Left lung (tissue), 10 donors: ENCODE results near the gene HAGHL. TPM values are rescaled to one million over a fixed set of nuclear protein-coding genes. Genes with fewer than 3 reads are reported as not detected.
"Not testable (repeated sequence)": the region's sequence is repeated elsewhere in the genome, so short reads cannot be mapped to it uniquely, and the experiment has no call there.

Source experiments
- ATAC-seq: fragments of 200-7000 bp; cut with Tn5 transposase; one replicate; pipeline ENCODE4 v1.9.1; 2020; ENCODE audit warnings: moderate library complexity
- DNase-seq, 4 donors: peaks; one replicate each; pipeline ENCODE4 v3.0.0-alpha.2; 2013 to 2020
- H3K27ac ChIP-seq, 2 donors: fragments of 200-600 bp; sonication (generic) in 1 of 2; one replicate each; pipeline versions ENCODE4 v1.5.0 to v1.8.0; 2020 to 2021
- H3K27me3 ChIP-seq, 2 donors: fragments of 200-600 bp; sonication (generic) in 1 of 2; one replicate each; pipeline versions ENCODE4 v1.5.0 to v1.8.0; 2020 to 2021
- H3K36me3 ChIP-seq, 2 donors: fragments of 200-600 bp; sonication (generic) in 1 of 2; one replicate each; pipeline versions ENCODE4 v1.5.0 to v1.8.0; 2020 to 2021
- H3K4me1 ChIP-seq, 2 donors: fragments of 200-600 bp; one replicate each; pipeline ENCODE4 v1.8.0; 2021
- H3K4me3 ChIP-seq, 2 donors: fragments of 200-600 bp; sonication (generic) in 1 of 2; one replicate each; pipeline versions ENCODE4 v1.5.0 to v1.8.0; 2020 to 2021; ENCODE audit warnings: mild to moderate bottlenecking in 1 of 2
- H3K9me3 ChIP-seq, 2 donors: fragments of 200-600 bp; sonication (generic) in 1 of 2; one replicate each; pipeline versions ENCODE4 v1.5.0 to v1.8.0; 2020 to 2021
- intact Hi-C, 2 donors: fragments of 100-400 bp; cut with DNase I; formaldehyde crosslinking; loops; one replicate each; pipeline versions ENCODE4 v1.11.2 to v1.14.2; 2022
- polyA plus RNA-seq, 6 donors: library from polyadenylated mRNA; unstranded; fragments of 120-200 nt; gene quantifications; one replicate each; pipeline ENCODE4 v1.2.1, GENCODE V29; 2013; ENCODE audit not compliant: insufficient read length in 6 of 6
- total RNA-seq, 2 donors: library from RNA; stranded (reverse); fragmentation: NEBNext Ultra II Directional; extraction: Animal tissue kit (Norgen Biotek cat#: 25700); gene quantifications; one replicate each; pipeline ENCODE4 v1.2.1, GENCODE V29; 2021
- TF ChIP-seq, protein P1 (sequence below), 2 donors: fragments of 200-600 bp; sonication (generic) in 1 of 2; IDR thresholded peaks; one replicate each; pipeline versions ENCODE4 v1.5.0 to v1.8.0; 2021; ENCODE audit warnings: antibody characterized with exemption in 2 of 2
- donor health status: DM: no; HTN: yes; CAD: no.
- donor health status: DM: no; HTN: no; CAD: no.

Gene HAGHL
- total and polyA plus RNA-seq, 8 donors, result 2.4 to 9.9 (median 4.4) TPM

DNA sequence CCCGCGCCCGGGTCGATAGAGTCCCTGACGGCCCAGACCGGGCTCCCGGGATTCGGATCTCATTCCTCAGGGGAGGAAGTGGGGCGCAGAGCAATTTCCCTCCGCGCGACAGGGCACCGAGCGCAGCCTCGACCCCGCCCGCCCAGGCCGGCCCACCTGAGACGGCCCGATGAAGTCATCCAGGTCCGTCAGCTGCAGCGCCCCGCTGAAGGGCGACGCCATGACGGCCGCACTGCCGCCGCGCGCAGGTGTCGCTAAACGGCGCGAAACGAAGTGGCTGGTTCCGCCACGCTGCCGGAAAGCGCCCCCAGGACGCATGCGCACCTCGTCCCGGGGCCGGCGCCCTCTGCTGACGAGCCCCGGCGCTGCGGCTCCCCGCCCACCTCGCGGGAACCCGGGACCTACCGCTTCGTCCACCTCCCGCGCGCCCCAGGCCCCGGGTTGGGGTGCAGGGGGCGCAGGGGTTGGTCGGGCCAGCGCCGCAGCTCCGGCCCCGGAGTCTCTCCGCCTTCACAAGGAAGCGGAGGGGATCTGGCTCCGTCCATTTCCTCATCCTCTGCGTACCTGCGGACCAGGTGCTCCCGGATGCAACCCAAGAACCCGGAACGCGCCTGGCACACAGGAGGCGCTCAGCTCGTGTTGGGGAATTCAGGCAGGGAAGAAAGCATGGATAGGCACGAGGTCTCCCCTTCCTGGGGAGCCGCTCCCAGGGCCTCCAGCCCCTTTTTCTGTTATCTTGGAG lies 14.0 kb downstream of the HAGHL start, which contains the start of gene CIAO3:
Gene CIAO3 (minus strand): TSS at position 234 of the 742 bp plus-strand sequence. CDS start 12 bp downstream, at position 222.
- TF ChIP-seq, protein P1, sequence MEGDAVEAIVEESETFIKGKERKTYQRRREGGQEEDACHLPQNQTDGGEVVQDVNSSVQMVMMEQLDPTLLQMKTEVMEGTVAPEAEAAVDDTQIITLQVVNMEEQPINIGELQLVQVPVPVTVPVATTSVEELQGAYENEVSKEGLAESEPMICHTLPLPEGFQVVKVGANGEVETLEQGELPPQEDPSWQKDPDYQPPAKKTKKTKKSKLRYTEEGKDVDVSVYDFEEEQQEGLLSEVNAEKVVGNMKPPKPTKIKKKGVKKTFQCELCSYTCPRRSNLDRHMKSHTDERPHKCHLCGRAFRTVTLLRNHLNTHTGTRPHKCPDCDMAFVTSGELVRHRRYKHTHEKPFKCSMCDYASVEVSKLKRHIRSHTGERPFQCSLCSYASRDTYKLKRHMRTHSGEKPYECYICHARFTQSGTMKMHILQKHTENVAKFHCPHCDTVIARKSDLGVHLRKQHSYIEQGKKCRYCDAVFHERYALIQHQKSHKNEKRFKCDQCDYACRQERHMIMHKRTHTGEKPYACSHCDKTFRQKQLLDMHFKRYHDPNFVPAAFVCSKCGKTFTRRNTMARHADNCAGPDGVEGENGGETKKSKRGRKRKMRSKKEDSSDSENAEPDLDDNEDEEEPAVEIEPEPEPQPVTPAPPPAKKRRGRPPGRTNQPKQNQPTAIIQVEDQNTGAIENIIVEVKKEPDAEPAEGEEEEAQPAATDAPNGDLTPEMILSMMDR (IDR thresholded peaks at IDR 0.05), result peak; percentile 88 to 94
- no peaks in the 10 kb centered on the region for H3K9me3 ChIP-seq
- H3K4me3 ChIP-seq, result peak within 1 kb of the TSS; percentile 83 to 90
- DNase-seq (peak; percentile 88 to 97 (median 90)), ATAC-seq (peak; percentile 96)
- intact Hi-C loops, result no loop called here
- peaks cover 0 to 22% of the 10 kb centered on the region in 2 donors for H3K36me3 ChIP-seq
- H3K27ac ChIP-seq, result peak within 1 kb of the TSS in 1 of 2 donors; percentile 51
- H3K27me3 ChIP-seq, result peaks cover 0 to 18% of the 10 kb centered on the region in 2 donors
- H3K4me1 ChIP-seq, result peaks cover 11 to 18% of the 10 kb centered on the region in 2 donors

DNA sequence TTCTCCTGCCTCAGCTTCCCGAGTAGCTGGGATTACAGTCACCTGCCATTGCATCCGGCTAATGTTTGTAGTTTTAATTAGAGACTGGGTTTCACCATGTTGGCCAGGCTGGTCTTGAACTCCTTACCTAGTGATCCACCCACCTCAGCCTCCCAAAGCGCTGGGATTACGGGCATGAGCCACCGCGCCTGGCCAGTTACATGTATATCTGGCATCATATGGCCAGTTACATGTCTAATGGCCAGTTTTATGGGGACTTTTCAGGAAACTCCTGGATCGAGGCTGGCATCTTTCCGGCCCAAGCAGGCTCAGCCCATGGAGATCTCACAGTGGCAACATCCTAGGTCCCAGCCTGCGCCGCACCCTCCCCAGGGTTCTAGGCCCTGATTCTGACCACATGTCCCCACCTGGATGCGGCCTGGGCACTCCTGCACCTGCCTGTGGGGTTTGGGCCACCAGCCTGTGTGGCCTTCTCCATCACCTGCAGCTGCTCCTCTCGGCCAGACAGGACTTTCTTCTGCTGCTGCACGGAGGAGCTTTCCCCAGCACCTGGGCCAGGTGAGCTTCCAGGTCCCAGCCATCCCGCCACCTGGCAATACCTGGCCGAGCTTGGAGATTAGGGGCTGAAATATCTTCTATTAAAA lies 15.2 kb downstream of the HAGHL start:
- no peak overlapping the region for H3K27ac ChIP-seq
- H3K4me3 ChIP-seq, result no peak overlapping the region
- TF ChIP-seq, protein P1 (IDR thresholded peaks at IDR 0.05), result no peak
- H3K9me3 ChIP-seq, result no peaks in the 10 kb centered on the region
- ATAC-seq (no peak), DNase-seq (peak in 1 of 4 donors; percentile 60)
- H3K27me3 ChIP-seq, result peaks cover 0 to 18% of the 10 kb centered on the region in 2 donors
- intact Hi-C loops, result no loop called here
- H3K36me3 ChIP-seq, result peaks cover 0 to 10% of the 10 kb centered on the region in 2 donors
- H3K4me1 ChIP-seq, result peaks cover 11 to 18% of the 10 kb centered on the region in 2 donors

DNA sequence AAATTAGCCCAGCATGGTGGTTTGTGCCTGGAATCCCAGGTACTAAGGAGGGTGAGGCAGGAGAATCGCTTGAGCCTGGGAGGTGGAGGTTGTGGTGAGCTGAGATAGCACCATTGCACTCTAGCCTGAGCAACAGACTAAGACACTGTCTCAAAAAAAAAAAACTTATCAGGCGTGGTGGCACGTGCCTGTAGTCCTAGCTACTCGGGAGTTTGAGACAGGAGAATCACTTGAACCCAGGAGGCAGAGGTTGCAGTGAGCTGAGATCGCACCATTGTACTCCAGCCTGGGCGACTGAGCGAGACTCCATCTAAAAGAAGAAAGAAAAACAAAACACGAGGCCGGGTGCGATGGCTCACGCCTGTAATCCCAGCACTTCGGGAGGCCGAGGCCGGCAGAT lies 16.0 kb downstream of the HAGHL start:
- DNase-seq, intact Hi-C loops, H3K36me3 ChIP-seq, ATAC-seq, H3K9me3 ChIP-seq, H3K27ac ChIP-seq, H3K4me3 ChIP-seq: not testable (repeated sequence)
- Histone ChIP-seq H3K27me3 (peaks cover 0 to 18% of the 10 kb centered on the region in 2 donors), H3K4me1 (peaks cover 11 to 18% of the 10 kb centered on the region in 2 donors)

DNA sequence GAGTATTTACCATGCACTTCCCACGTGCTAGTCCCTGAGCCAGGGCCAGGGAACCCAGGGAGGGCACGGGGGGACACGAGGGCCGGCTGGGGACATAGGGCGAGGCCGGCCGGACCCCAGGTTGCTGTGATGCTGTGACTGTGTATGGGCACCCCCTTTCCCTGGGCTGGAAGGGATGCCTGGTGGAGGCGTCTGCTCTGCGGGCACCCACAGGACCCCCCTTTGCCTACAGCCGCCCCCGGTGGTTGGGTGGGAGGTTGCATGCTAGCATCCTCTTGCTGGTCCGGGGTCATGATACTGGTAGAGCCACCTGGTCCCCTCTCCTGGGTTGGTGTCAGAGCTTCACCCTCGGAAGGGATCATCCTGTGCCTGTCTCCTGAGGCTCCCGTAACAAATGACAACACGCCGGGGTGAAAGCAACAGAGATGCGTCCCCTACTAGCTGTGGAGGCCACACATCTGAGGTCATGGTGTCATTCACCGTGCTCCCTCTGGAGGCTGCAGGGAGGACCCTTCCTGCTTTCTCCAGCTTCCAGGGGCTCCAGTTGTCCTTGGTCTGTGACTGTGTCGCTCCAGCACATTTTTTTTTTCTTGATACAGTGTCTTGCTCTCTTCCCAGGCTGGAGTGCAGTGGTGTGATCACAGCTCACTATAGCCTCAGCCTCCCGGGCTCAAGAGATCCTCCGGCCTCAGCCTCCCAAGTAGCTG lies 17.0 kb downstream of the HAGHL start:
- no peak for ATAC-seq
- intact Hi-C loops, result no loop called here
- peaks cover 11 to 18% of the 10 kb centered on the region in 2 donors for H3K4me1 ChIP-seq
- H3K27me3 ChIP-seq, result peaks cover 0 to 18% of the 10 kb centered on the region in 2 donors
- H3K27ac ChIP-seq, result no peak overlapping the region
- no peak overlapping the region for H3K4me3 ChIP-seq
- H3K36me3 ChIP-seq, result no peaks in the 10 kb centered on the region
- peak in 1 of 4 donors; percentile 73 for DNase-seq
- TF ChIP-seq, protein P1 (IDR thresholded peaks at IDR 0.05), result no peak
- no peaks in the 10 kb centered on the region for H3K9me3 ChIP-seq

DNA sequence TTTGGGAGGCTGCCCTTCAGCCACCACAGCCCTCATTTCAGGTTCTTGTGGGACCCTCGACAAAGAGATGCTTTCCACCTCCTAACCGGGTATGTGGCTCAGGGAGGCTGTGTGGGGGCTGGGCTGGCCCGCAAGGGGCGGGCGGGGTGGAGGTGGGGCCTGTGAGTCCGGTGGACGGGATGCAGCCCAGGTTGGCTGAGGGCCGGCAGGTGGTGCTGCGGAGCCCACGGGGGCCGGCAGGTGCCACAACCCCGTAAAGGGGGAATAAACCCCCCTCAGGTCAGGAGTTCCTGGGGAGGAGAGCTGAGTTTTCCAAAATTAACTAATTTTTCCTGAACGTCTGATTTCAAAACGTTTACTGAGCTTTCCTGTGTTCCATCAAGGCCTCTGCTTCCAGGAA lies 18.8 kb downstream of the HAGHL start:
- Histone ChIP-seq H3K27ac (no peak overlapping the region), H3K36me3 (no peaks in the 10 kb centered on the region), H3K27me3 (peaks cover 0 to 18% of the 10 kb centered on the region in 2 donors), H3K9me3 (no peaks in the 10 kb centered on the region), H3K4me3 (no peak overlapping the region), H3K4me1 (peaks cover 4 to 5% of the 10 kb centered on the region in 2 donors)
- intact Hi-C loops, result no loop called here
- TF ChIP-seq, protein P1 (IDR thresholded peaks at IDR 0.05), result peak in 1 of 2 donors; percentile 24
- DNase-seq (peak in 1 of 4 donors; percentile 81), ATAC-seq (peak; percentile 56)
